Ectodermal cell (in vitro differentiated cells): ENCODE data around the gene EPHA4.

Source experiments
- H3K27ac ChIP-seq: 2 replicates; pipeline ENCODE4 v1.7.0; 2013; ENCODE audit warnings: mild to moderate bottlenecking, low read depth, low read length; ENCODE audit not compliant: insufficient read depth, poor library complexity, severe bottlenecking
- H3K27me3 ChIP-seq: 2 replicates; pipeline ENCODE4 v1.7.0; 2013; ENCODE audit warnings: mild to moderate bottlenecking, low read length; ENCODE audit not compliant: insufficient read depth, control insufficient read depth, poor library complexity, severe bottlenecking
- H3K36me3 ChIP-seq: one replicate; pipeline ENCODE4 v1.7.0; 2013; ENCODE audit warnings: low read length; ENCODE audit not compliant: control insufficient read depth, insufficient read depth
- H3K4me1 ChIP-seq: one replicate; pipeline ENCODE4 v1.7.0; 2013; ENCODE audit warnings: low read length; ENCODE audit not compliant: control insufficient read depth, insufficient read depth
- H3K4me3 ChIP-seq: 2 replicates; pipeline ENCODE4 v1.7.0; 2013; ENCODE audit warnings: low read depth, low read length, control low read depth; ENCODE audit not compliant: insufficient read depth
- H3K9me3 ChIP-seq: 2 replicates; pipeline ENCODE4 v1.7.0; 2013; ENCODE audit warnings: mild to moderate bottlenecking, low read length, moderate library complexity; ENCODE audit not compliant: control insufficient read depth
- WGBS, 2 experiments: methylation state at CpG; one replicate each; pipeline ENCODE4 v1.1.7; 2013; ENCODE audit warnings: missing lambda C conversion rate in 2 of 2; 5-methylcytosine and 5-hydroxymethylcytosine counted together

The EPHA4 gene

DNA sequence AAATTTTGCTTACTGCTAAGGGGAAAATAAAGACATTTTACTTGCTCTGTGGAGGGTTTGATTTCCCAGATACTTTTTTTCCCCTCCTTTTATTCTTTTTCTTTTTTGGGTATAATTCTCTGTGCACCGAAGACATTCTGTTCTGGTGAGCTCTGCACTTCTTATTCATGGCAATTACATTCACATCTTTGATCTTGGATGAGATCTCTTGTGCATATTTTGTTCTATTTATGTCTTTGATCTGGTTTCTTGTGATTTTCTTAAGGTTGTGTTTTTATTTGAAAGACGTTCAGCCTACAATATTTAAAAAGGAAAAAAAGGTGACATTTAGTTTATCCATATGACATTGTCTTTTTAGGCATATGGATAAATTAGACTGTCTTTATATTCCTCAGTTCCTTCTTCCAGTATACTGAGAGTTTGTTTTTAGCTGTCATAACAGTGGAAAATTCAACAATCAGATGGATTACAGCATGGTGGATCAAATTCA is 33.7 kb upstream of the EPHA4 start:
- WGBS, 2 experiments, result 69 to 100% methylated on average over 2 of the region's 2 CpGs

DNA sequence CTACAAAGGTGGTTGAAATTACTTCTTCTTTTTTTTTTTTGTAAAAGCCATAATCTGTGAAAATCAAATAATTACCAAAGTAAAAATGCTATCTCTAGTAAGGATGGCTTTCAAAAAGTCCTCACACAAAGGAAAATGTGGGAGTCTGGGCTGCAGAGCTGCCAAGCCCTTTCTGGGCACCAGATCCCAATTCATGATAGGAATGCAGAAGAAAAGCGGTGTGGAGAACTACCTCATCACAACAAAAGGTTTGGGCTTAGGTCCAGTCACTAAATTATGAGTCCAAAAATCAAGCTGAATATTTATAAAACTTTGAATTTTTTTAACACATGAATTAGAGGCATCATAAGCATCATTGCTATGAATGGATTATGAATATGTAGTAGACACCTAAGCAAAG is 30.8 kb upstream of the EPHA4 start:
- Histone ChIP-seq H3K36me3 (no peaks in the 10 kb centered on the region), H3K27ac (no peak overlapping the region), H3K27me3 (no peaks in the 10 kb centered on the region), H3K9me3 (no peaks in the 10 kb centered on the region), H3K4me1 (peaks cover 20% of the 10 kb centered on the region), H3K4me3 (no peak overlapping the region)
- WGBS, 2 experiments, result 83 to 93% methylated on average over 1 of the region's 1 CpG

More for the DNA sequence above, 33.7 kb upstream of the EPHA4 start:
- Histone ChIP-seq H3K4me1 (peaks cover 23% of the 10 kb centered on the region), H3K4me3 (no peak overlapping the region), H3K27me3 (no peaks in the 10 kb centered on the region), H3K36me3 (no peaks in the 10 kb centered on the region), H3K27ac (no peak overlapping the region), H3K9me3 (no peaks in the 10 kb centered on the region)

DNA sequence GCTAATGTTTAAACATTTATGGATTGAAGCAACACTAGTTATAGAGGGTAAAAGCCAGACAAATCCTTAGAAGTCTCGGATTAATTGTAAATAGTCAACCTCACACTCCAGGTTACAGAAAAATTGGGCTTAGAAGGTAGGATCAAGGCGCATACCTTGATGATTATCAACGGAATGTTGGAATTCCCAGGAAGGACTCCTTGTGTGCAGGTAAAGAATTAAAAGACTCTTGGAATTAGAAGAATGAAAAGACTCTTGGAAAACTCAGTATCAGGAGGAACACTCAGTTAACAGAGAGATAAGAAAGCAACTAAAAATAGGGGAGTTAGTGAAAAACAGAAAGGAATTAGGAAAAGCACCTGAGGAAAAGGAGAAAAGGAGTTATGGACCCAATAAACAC is 29.3 kb upstream of the EPHA4 start:
- Histone ChIP-seq H3K4me3 (no peak overlapping the region), H3K27ac (no peak overlapping the region), H3K9me3 (no peaks in the 10 kb centered on the region), H3K4me1 (peaks cover 12% of the 10 kb centered on the region), H3K27me3 (no peaks in the 10 kb centered on the region), H3K36me3 (no peaks in the 10 kb centered on the region)
- whole genome bisulfite sequencing, 2 experiments, result 87 to 90% methylated on average over 3 of the region's 3 CpGs

DNA sequence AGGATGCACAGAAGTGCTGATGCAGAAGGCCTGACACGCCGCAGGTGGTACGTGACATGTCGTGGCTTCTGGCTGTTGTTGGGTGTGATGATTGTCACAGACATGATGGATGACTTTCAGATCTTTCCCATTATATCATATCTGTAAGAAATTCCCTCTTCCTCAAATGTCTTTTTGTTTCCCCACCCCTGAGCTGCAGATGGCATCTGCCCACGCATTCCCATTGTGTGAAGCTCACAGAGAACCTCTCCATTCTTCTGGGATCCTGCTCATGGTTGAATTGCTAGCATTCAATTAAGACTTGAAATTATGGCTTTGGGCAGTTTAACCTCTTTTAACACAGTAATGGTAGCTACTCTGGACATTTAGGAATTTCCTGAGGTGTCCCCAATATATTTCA is 28.3 kb upstream of the EPHA4 start:
- peaks cover 5% of the 10 kb centered on the region for H3K4me1 ChIP-seq
- no peak overlapping the region for H3K27ac ChIP-seq
- H3K27me3 ChIP-seq, result no peaks in the 10 kb centered on the region

DNA sequence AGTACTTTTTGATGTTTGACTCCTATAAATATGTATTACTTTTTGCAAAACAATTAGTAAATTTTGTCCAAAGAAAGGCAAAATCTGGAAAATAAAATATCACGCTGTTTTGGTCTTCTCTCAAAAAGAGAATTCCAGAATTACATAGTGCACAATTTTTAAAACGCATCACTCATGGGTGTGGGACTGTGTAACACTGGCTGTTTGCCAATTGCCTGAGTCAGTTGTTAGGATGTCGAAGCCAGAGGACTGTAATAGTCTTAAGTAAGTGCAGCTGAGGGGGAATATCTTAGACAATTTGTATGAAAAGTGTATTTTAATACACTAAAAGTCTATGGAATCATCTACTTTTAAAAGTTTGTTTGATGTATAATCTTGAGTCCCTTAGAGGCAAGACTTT is 24.1 kb upstream of the EPHA4 start:
- H3K27ac ChIP-seq, result no peak overlapping the region
- H3K27me3 ChIP-seq, result no peaks in the 10 kb centered on the region
- H3K36me3 ChIP-seq, result no peaks in the 10 kb centered on the region
- no peak overlapping the region for H3K4me3 ChIP-seq
- WGBS, 2 experiments, result 92 to 96% methylated on average over 3 of the region's 3 CpGs
- no peaks in the 10 kb centered on the region for H3K4me1 ChIP-seq
- no peaks in the 10 kb centered on the region for H3K9me3 ChIP-seq

More for the DNA sequence above, 28.3 kb upstream of the EPHA4 start:
- 84 to 92% methylated on average over 5 of the region's 5 CpGs for WGBS, 2 experiments
- H3K4me3 ChIP-seq, result no peak overlapping the region
- no peaks in the 10 kb centered on the region for H3K36me3 ChIP-seq
- H3K9me3 ChIP-seq, result no peaks in the 10 kb centered on the region

DNA sequence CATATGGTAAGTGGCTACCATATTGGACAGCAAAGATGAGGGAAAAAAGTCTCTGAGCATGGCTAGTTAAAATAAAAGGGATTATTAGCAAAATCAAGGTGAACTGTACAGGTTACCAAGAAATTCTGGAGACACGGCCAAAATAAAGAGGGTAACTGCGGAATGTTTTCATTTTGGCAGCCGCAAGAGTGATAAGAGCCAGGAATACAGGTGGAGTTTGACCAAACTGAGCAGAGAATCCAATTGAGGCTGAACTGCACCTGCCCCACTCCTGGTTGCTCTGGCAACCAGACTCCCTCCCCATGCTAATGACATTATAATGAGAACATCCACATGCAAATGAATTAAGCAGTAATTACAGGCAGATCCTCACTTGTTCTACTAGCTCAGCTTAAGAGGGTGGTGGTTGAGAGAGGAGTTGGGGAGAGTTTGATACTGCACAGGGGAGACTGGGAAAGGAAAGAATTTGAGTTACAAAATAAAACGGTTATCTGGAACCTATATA is 18.8 kb upstream of the EPHA4 start:
- H3K4me3 ChIP-seq, result no peak overlapping the region
- no peak overlapping the region for H3K27ac ChIP-seq
- H3K27me3 ChIP-seq, result no peaks in the 10 kb centered on the region
- H3K9me3 ChIP-seq, result no peaks in the 10 kb centered on the region
- no peaks in the 10 kb centered on the region for H3K36me3 ChIP-seq
- no peaks in the 10 kb centered on the region for H3K4me1 ChIP-seq
- WGBS, 2 experiments, result 91 to 95% methylated on average over 4 of the region's 4 CpGs

DNA sequence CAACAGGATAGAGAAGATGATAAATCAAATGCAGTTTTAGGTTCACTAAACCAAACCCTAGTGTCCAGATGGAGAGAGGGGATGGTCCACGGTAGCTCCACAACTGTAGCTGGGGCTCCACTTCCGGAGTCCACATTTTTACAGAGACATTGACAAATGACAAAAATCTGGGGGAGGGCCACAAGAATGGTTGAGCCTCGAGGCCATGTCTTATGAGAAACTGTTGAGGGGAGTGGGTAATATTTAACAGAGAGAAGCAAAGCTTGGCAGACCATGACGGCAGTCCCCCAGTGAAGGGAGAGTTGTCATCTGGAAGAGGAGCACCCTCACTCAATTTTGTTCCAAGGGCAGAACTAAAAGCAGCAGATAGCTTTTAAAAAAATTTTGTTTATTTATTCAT is 17.6 kb upstream of the EPHA4 start:
- no peaks in the 10 kb centered on the region for H3K9me3 ChIP-seq
- H3K4me1 ChIP-seq, result no peaks in the 10 kb centered on the region
- WGBS, 2 experiments, result 92 to 93% methylated on average over 4 of the region's 4 CpGs
- no peaks in the 10 kb centered on the region for H3K27me3 ChIP-seq
- no peak overlapping the region for H3K4me3 ChIP-seq
- no peaks in the 10 kb centered on the region for H3K36me3 ChIP-seq
- H3K27ac ChIP-seq, result no peak overlapping the region

DNA sequence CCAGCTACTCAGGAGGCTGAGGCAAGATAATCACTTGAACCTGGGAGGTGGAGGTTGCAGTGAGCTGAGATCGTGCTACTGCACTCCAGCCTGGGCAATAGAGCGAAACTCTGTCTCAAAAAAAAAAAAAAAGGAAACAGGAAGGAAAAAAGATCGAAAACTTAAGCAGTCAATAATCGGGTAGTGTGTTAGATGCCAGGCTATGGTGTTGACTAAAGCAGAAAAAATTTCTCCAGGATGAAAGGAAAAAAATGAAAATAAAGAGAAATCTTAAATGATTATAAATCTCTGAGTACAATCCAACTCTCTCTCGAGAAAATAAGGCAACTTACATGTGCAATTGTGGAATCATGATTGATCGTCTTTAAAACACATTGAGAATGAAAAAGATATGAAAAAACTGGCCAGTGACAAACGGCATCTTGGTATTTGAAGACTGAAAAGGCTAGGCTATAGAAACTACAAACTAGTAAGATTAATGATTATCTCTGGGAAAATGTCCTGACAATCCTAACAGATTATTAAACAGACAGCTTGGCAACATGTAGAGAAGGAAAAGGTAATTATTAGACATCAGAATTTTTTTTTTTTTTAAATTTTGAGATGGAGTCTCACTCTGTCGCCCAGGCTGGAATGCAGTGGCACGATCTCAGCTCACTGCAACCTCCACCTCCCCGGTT is 16.3 kb upstream of the EPHA4 start:
- H3K36me3 ChIP-seq, result no peaks in the 10 kb centered on the region
- H3K27me3 ChIP-seq, result no peaks in the 10 kb centered on the region
- WGBS, 2 experiments, result 94 to 96% methylated on average over 10 of the region's 10 CpGs
- H3K4me1 ChIP-seq, result no peaks in the 10 kb centered on the region
- H3K4me3 ChIP-seq, result no peak overlapping the region
- no peak overlapping the region for H3K27ac ChIP-seq
- H3K9me3 ChIP-seq, result no peaks in the 10 kb centered on the region

DNA sequence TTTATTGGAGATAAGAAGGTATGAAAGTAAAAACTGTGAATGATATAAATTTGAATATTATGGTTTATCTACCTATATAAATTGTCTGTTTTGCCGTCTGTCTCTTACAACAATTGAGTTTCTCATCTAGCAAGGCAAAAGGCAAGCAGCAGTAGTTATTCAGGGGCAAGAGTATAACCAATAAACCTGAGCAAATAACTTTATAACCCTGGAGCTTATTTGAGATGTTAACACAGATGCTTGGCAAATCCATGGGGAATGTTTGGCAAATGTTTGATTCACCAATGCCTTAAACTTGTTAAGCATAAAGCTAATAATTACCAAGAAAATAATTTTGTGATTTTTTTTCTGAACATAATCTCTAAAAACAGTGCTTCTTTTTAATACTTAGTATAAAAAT is 9.9 kb upstream of the EPHA4 start:
- WGBS, 2 experiments, result 79% methylated on average over 1 of the region's 1 CpG; no CpG with 5 or more reads in 1 of the 2 experiments
- Histone ChIP-seq H3K36me3 (no peaks in the 10 kb centered on the region), H3K4me3 (no peak overlapping the region), H3K27ac (no peak overlapping the region), H3K9me3 (no peaks in the 10 kb centered on the region), H3K4me1 (peaks cover 2% of the 10 kb centered on the region), H3K27me3 (no peaks in the 10 kb centered on the region)

DNA sequence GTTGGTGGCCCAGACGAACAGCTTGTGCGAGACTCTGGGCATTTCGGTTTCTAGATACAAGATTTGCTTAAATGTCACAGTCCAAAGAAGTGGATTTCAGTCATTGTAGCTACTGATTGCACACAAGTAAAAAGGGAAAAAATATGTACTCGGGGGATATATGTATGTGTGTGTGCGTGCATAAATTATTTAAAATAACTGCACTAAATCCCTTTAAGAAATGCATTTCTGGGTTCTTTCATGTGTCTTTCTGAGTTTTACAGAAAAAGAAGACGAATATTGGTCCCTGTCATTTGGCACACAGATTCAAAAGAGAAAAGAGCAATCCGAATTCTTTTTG is 2.1 kb upstream of the EPHA4 start:
- H3K27me3 ChIP-seq, result peaks cover 8% of the 10 kb centered on the region
- H3K36me3 ChIP-seq, result no peaks in the 10 kb centered on the region
- WGBS, 2 experiments, result 24 to 36% methylated on average over 6 to 7 of the region's 7 CpGs
- H3K27ac ChIP-seq, result no peak overlapping the region
- H3K4me1 ChIP-seq, result no peaks in the 10 kb centered on the region
- peak overlapping the region; percentile 96 for H3K4me3 ChIP-seq
- no peaks in the 10 kb centered on the region for H3K9me3 ChIP-seq
